CD1c-positive myeloid dendritic cell (primary cell): ENCODE measurements around the gene FGGY.

Experiments
- DNase-seq: peaks from one replicate; pipeline ENCODE4 v3.0.0-alpha.2; 2016; ENCODE audit errors: extremely low spot score

FGGY gene

DNA sequence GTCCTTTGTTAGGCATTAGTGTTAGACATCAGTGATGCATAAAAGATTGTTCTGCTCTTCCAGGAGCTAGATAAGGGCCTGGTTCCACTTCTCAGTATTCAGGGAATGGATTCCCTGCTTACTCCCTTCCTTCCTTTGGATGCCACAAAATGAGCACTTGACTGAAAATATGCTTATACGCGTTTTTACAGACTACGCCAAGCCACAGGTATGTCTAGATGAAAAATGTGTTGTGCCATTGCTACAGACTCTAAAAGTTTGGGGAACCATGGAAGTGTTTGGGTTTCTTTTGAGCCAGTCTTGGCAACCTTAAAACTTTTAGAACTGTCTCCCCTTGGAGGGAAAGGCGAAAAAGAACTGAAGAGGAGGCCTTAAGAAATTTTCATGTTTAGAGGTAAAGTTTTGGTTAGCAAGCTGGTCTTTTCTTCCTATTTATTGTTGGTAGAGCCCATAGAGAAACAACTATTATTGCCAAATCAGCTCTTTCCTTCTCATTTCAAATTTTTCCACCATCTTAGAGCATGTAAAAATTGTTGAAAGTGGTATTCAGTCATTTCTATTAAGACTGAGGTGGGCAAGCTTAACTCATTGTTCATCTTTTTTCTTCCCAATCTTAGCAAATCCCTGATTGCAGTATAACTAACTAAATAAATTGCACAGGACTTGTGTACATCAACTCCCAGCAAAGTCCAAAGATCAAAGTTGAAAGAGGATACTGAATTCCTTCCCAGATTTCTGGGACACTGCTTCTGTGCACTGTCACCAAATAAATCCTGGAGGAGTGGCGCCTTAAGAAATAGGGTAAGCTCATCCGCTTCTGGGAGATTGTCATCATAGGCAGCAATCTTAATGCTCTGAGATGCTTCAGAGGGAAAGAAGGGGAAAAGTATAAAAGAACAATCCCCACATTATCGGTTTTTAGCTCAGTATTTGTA is 18.9 kb downstream of the FGGY start:
- no peak for DNase-seq

DNA sequence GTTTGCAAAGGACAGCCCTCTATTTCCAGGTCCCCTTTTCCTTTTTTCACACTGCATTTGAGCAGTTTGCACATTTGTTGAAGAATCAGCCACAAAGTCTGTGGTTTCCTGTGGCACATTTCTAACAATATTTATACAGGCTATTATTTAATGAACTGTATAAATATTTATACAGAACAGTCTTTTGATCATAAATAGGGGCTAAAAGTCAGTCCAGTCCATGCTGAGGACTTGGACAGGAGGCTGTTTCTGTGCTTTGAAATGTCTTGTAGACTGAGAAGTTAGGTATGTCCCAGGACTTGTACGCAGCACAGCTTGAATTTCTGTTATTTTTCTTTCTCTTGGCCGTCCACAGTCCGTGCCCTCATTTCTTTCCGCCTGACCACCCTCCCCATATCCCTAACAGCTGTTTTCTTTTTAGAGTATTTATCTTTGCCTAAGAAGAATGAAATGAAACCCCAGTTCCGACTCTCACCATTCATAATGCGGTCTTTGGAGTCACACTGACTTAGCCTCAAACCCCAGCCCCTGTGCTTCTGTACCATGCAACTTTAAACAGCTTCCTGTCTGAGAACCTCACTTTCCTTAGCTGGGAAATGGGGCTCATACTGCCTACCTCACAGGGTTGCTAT is 19.7 kb downstream of the FGGY start:
- DNase-seq: no peak

DNA sequence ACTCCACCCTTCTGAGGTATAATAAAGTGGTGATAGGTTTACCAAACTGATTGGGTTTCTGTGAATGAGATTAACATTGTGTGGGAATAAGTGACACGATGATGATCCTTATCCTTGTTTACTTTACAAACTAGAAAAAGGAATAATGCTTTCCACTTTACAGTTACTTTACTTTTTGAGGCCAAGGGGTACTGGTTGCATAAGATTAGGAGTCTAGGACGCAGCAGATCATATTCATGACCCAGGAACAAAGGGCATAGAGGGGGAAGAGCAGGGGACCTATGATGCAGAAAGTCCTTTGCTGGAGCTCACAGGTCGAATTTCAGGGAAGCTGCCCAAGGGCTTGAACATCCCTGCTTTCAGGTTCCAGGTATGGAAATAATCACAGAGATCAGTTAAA is 20.4 kb downstream of the FGGY start:
- no peak for DNase-seq

DNA sequence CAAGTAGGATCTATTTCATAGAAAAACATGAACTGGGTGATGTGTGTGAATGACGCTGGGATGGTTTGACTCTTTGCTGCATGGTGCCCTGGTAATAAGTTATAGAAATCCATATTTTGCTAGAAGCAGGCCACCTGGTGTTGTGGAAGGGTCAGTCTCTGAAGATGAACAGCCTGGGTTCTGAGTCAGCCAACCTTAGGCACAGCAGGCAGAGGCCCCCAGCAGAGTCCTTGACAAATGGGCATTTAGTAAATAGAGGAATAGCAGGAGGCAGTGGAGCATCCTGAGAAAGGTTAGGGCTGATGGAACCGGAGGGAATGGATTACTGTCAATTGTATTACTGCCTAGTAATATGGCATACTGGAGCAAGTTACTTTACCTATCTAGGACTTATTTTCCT is 20.9 kb downstream of the FGGY start:
- DNase-seq: no peak

DNA sequence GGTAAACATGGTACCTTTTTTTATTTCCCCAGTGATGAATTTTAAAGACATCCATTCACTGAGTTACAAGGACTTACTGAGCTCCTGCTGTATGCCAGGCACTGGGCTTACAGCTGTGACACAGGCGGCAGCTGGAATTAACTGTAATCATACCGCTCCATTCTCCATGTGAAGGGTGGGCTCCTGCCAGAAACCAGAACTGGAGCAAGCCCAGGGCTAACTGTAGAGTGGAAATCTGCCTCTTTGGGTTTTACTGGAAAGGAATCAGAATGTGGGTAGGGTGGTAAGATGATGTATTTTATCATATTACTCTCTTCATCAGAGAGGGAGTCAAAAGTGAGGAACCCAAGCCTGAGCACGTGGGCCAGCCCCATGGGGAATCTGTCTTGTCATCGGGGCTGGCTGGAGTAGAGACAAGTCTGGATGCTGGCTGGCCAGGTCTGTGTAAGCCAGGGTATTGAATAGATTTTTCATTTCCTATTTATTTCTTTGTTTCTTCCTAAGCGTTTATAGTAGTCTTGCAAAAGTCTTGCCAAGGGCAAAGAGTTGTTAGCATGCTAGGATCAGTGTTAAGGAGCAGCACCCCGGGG is 21.5 kb downstream of the FGGY start:
- no peak for DNase-seq

DNA sequence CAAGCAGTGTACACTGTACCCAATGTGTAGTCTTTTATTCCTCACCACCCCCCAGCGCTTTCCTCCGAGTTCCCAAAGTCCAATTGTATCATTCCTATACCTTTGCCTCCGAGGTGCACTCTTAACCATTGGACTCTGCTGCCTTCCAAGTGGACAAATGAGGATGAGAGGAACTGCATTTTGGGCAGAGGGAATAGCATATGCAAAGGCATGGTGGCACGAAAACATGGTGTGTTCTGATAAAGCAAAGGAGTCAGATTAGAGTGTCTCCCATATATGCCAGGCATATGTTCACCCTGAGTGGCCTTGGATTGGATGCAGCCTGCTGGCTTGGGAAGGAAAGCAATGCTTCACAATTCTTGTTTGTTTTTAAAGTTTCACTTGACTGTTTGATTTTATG is 25.5 kb downstream of the FGGY start:
- no peak for DNase-seq

DNA sequence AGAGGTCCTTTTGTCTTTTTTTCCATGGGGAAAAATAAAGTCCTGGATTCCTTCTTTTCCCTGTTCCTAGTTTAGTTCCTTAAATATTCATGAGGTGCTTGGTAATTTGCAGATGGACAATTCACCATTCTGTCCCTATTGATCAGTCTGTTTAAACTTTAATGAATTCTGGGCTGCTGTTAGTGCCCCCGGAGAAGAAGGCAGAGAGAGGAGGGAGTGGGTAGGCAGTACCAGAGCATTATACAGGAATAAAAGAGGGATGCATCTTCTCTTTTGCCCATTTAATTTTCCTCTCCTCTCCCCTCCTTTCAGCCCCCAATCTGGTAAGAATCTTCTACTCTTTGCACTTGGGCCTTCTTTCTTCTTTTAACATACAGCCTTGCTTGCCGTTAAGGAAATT is 25.9 kb downstream of the FGGY start:
- DNase-seq: no peak

DNA sequence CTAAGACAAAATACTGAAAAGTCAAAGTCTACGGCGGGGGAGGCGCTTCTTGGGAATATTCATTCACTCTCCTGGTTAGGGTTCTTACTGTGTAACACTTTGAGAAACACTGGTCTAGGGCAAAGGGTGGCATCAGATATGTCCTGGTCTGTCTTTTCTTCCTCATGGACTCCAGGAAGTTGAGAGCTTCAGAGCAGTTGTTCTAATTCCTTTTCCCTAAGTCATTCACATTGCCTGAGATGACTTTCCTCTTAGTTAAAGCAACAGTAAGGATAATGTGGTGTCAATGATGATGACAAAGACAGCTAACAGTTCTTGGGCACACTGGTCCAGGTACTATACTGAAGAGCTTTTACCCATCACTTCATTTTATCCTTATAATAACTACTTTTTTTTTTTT is 27.0 kb downstream of the FGGY start:
- DNase-seq: no peak

DNA sequence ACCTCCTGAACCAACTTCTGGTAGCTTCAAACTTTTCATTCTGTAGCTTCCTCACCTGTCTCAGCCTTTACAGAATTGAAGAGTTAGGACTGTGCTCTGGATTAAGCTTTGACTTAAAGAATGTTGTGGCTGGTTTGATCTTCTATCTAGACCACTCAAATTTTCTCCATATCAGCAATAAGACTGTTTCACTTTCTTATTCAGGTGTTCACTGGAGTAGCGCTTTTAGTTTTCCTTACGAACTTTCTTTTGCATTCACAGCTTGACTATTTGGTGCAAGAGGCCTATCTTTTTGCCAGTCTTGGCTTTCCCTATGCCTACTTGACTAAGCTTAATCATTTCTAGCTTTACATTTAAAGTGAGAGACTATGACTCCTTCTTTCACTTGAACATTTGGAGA is 31.5 kb downstream of the FGGY start:
- DNase-seq: no peak

DNA sequence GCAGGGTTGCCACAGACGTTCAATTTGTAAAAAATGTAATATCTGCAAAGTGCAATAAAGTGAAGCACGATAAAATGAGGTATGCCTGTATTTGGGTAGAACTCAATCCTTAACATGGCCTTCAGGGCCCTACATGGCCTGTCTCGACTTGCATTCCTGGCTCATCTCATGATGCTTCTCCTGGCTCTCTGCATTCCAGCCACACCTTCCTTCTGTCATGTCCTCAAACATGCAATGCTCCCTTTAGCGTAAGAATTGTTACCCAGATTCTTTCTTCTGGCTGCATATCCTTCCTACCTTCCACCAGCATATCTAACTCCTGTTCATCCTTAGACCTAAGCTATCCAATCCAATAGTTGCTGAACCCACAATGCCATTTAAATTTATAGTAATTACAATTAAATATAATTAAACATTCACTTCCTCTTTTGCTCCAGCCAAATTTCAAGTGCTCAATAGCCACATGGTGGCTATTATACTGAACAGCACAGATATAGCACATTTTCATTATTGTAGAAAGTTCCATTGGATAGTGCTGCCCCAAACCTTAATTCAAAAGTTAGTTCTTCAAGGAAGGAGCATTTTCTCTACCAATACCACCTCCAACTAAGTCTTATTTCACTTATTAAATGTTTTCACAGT is 32.6 kb downstream of the FGGY start:
- DNase-seq: no peak

DNA sequence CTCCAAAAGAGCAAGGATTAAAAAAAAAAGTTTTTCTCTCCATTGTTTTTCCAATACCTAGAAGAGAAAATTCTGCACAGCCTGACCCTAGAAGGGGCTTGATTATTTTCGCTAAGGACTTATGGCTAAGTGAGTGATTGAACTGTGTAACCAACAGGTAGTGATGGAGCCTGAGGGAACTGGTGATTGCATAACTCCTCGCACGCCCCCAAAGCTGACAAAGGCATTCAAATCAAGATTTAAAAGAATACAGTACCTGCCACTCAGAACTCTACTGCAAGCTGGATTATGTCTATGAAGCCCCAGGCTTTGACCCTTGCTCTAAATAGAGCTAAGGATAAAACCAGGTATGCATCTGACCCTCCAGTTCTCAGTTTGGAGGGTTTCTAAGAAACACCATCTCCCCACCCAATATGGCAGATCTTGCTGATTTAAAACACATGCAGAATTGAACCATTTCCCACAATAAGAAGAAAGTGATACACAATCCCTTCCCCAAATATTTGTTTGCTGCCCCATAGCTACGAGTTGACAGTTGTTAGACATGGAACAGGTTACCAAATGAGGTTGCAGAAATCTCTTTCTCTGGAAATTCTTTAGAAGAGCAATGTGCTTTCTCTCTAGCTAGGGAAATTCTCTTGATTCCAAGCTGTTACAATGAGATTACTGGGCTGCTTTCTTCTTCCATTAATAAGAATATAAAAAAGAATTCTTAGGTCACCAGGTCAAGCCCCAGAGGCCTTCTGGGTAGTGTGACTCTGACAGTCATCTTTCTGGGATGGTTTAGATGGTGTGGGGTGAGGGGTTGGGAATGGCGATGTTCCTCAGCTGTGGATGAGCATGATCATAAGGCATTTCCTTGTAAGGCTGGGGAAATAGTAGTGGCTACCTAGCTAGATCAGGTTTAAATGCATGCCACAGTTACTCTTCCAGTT is 35.1 kb downstream of the FGGY start:
- DNase-seq: no peak

DNA sequence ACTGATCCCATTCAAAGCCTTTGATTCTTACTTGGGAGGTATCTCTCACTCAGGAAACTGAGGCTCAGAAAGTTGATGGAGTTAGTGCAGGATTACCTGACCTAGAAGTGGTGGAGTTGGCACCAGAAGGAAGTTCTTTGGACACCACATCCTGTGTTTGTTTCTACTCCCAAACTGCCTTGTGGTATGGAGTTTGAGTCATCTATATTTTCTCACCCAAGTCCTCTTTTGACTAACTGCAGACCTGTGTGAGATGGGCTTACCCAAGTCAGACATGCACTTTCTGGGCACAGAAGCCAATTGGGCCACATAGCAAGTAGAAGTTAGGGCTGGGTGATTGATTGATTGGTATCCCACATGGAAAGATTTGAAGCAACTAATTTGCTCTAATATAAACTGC is 36.1 kb downstream of the FGGY start:
- no peak for DNase-seq

DNA sequence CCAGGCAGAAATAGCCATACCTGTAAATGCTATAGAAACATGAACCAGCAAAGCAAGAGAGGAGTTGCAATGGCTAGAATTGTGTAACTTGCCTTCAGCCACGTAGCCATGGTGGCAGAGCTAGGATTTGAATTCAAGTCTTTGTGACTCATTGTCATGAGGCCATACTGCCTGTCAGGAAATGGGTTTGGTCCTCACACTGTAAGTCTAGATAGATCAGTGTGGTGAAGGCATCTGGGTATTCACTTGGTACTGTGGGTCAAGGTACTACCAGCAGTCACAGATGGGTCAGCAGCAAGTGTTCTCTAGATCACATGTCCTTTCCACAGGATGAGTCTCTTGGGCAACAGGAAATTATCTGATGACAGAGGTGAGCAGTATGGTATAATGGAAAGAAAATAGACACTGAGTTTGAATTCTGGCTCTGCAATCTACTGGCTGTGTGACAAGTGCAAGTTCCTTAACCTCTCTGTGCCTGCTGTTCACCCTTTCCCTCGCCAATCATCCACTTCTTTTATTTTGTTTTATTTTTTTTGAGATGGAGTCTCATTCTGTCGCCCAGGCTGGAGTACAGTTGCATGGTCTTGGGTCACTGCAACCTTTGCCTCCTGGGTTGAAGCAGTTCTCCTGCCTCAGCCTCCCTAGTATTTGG is 36.9 kb downstream of the FGGY start:
- no peak for DNase-seq

DNA sequence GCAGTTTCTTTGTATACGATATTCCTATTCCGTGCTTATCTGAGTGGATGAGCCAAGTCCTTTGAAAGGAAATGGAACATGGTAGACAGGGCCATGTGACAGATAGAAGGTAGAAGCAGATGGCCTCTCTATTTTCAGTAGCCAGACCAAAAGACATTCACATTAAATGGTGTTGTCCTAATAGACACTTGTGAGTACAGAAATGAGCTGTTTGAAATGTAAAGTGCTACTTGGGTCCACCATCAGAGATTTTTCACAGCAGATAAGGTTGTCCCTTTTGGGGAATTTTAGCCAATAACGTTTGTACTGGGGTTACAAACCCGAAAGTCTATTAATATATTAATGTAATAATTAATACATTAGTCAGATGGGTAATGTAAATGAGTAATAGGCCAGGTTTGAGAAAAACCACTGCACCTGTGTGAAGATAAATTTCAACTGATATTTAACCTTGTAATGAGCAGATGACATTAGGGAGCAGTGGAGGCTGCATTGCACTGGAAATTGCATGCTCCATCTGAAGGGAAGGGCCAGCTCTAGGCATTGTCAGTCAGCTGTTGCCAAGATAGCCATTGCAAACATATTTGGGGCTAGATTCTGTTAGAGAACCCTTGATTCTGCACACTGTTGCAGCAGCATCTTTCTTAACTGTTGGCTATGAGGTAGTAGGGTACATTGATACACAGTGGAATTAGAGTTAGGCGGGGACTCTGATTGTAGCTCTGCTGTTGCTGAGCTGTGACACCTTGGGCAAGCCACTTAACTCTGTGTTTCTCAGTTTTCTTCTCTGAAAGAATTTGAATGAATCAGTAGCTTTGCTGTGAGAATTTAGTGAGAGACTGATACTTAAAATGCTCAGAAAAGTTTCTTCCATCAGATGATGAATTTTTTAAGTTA is 43.8 kb downstream of the FGGY start:
- DNase-seq: no peak

DNA sequence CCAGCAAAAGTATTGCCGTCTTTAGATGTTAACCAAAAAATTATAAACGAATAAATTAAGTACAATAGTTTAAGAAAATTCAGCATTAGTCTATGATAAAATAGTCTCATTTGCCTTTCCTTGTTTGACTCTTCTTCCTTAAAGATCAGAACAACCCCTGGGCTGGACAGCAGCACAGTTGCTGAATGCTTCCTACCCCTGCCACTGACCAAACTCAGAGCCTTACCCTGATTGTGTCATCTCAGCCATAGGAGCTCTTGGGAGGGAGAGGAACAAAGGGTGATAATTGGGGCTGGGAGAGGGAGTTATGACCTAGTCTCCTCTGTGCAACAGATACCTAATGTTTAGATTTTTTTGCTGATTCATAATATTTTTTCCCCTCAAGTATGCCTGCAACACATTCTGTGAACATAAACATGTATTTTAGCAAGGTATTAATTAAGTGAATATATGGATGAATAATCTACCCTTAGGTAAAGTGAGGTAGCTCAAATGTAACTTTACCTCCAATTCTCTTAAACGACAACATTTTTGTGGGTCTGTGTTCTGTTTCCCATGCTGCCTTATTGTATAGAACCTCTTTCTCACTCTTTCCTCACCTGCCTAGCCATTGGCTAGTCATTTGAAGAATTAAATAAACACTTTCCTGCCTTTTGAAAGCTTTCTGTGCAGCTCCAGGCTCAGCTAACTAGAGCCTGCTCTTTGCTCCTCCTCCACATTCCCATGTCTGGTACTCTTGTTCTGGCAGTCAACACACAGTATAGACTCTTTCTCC is 46.1 kb downstream of the FGGY start:
- no peak for DNase-seq

DNA sequence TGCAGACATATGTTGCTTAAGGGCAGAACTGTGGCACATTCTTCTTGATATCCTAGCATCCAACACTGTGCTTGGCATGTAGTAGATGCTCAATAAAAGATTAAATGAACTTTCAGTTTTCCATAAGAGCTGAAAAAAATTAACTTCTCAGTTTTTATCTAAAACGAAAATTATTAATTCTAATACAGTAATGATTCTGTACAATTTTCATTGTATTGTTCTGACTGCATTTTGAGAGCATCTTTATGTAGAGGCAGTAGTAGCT is 46.6 kb downstream of the FGGY start:
- no peak for DNase-seq

DNA sequence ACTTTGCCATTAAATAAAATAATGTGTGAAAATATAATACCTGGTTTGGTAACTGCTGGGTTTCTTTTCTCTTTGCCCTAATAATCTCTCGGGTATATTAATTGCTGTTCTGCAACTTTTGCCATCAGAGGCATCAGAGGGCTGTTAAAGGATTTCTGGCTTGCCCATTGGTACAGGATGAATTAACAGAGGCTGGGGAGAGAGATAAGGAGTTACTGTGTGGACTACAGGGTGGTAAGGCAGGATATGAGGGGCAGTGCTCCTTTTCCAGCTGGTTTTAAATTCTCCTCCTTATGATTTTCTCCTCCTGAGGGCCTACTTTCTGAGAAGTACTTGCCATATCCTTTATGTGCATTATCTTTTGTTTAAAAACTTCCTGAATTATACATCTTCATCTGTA is 48.3 kb downstream of the FGGY start:
- DNase-seq: no peak

DNA sequence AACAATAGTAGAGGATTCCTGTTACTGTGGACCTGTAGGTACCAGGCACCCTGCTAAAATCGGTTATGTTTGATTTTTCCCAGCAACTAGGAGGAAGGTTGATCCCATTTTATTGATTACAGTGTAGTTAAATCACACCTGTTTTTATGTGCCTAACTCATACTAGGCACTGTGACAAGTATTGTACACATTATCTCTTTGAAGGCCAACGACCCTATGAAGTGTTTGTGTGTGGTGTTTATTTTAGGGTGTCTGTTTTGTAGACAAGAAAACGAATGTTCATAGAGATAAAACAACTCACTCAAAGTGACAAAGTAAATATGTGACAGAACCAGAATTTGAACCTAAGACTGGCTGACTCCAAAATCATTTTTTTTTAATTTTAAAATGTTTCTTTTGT is 49.5 kb downstream of the FGGY start:
- no peak for DNase-seq

DNA sequence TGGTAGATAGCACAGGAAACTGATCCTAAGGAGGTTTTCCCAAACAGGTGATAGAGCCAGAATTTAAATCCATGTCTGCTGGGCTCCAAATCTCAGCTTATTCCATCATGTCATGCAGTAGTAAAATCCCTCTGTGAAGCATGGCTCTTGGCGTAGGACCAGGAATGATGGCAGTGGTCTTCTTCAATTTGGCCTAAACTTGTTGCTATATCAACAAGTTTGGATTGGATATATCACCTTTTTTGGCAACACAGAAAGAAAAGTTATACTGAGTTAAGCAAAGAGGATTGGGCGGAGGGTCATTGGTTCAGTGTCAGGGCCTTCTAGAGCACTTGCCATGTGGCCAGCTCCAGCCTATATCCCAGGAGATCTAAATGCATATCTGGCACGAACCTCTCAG is 52.2 kb downstream of the FGGY start:
- DNase-seq: no peak
